Measurements from ENCODE around the gene KDM4B. TPM values are rescaled to one million over a fixed set of nuclear protein-coding genes. Genes with fewer than 3 reads are reported as not detected.

Gene KDM4B
- total and polyA plus RNA-seq, 2 donors from 2014 or later, result 6.6 to 35.7 TPM

- intact Hi-C loops (cut with DNase I), result no loop called here
- Histone ChIP-seq H3K9ac (ENCODE audit: low read length in 3 of 3) (no peak overlapping the region), H3K9me3 (ENCODE audit: control insufficient read depth in 2 of 3, insufficient read depth in 1 of 3, low read length in 3 of 3) (no peaks in the 10 kb centered on the region), H3K27ac (ENCODE audit: low read depth in 2 of 2, low read length in 2 of 2) (no peak overlapping the region), H3K27me3 (ENCODE audit: control insufficient read depth, insufficient read depth, low read length) (no peaks in the 10 kb centered on the region), H3K4me3 (ENCODE audit: low read length in 3 of 3) (no peak overlapping the region), H3K4me1 (ENCODE audit: control insufficient read depth in 2 of 3, insufficient read depth in 2 of 3, low read depth in 1 of 3, low read length in 3 of 3) (peaks cover 0 to 15% (median 10%) of the 10 kb centered on the region in 3 donors), H3K36me3 (ENCODE audit: control insufficient read depth in 2 of 3, insufficient read depth in 3 of 3, low read length in 3 of 3) (peaks cover 0 to 6% (median 0%) of the 10 kb centered on the region in 3 donors)
- DNase-seq (peak in 3 of 5 donors; percentile 78 to 83 (median 81)), FAIRE-seq (no peak)
- TF ChIP-seq, protein P1, sequence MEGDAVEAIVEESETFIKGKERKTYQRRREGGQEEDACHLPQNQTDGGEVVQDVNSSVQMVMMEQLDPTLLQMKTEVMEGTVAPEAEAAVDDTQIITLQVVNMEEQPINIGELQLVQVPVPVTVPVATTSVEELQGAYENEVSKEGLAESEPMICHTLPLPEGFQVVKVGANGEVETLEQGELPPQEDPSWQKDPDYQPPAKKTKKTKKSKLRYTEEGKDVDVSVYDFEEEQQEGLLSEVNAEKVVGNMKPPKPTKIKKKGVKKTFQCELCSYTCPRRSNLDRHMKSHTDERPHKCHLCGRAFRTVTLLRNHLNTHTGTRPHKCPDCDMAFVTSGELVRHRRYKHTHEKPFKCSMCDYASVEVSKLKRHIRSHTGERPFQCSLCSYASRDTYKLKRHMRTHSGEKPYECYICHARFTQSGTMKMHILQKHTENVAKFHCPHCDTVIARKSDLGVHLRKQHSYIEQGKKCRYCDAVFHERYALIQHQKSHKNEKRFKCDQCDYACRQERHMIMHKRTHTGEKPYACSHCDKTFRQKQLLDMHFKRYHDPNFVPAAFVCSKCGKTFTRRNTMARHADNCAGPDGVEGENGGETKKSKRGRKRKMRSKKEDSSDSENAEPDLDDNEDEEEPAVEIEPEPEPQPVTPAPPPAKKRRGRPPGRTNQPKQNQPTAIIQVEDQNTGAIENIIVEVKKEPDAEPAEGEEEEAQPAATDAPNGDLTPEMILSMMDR (IDR thresholded peaks at IDR 0.05; ENCODE audit: borderline replicate concordance, extremely low read depth, insufficient read depth), result no peak
Observed at GRCh38 chr19:5086725-5087439, 118.0 kb downstream of the KDM4B start.

- DNase-seq (no peak), FAIRE-seq (no peak)
- Histone ChIP-seq H3K36me3 (ENCODE audit: control insufficient read depth in 2 of 3, insufficient read depth in 3 of 3, low read length in 3 of 3) (no peaks in the 10 kb centered on the region), H3K4me3 (ENCODE audit: low read length in 3 of 3) (no peak overlapping the region), H3K27me3 (ENCODE audit: control insufficient read depth, insufficient read depth, low read length) (no peaks in the 10 kb centered on the region), H3K27ac (ENCODE audit: low read depth in 2 of 2, low read length in 2 of 2) (no peak overlapping the region), H3K9me3 (ENCODE audit: control insufficient read depth in 2 of 3, insufficient read depth in 1 of 3, low read length in 3 of 3) (no peaks in the 10 kb centered on the region), H3K4me1 (ENCODE audit: control insufficient read depth in 2 of 3, insufficient read depth in 2 of 3, low read depth in 1 of 3, low read length in 3 of 3) (peaks cover 0 to 23% (median 15%) of the 10 kb centered on the region in 3 donors), H3K9ac (ENCODE audit: low read length in 3 of 3) (no peak overlapping the region)
- intact Hi-C loops (cut with DNase I), result no loop called here
- TF ChIP-seq, protein P1 (IDR thresholded peaks at IDR 0.05; ENCODE audit: borderline replicate concordance, extremely low read depth, insufficient read depth), result no peak
Observed at GRCh38 chr19:5089283-5089682, 120.4 kb downstream of the KDM4B start.

DNA sequence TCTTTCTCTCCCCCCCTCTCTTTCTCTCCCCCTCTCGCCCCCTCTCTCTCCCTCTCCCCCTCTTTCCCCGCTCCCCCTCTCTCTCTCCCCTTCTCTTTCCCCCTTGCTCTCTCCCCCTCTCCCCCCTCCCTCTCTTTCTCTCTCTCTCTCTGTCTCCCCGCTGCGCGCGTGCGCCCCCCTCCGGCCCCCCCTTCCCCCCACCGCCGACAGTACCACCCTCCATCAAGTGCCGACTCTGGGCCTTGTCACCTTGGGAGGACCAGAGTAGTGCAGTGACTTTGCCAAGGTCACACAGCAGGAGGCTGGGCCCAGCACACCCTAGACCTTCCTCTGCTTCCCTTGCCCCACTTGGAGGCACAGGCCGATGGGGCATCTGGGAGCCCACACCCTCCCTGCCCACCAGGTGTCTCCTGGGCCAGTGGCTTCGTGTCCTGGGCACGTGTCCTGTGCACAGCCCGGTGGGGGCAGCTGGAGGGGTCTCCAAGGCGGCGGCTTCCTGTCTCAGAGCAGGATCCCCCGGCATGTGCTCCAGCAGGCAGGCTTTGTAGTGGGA is 121.6 kb downstream of the KDM4B start:
- H3K9me3 ChIP-seq (ENCODE audit: control insufficient read depth in 2 of 3, insufficient read depth in 1 of 3, low read length in 3 of 3), result no peaks in the 10 kb centered on the region
- H3K27me3 ChIP-seq (ENCODE audit: control insufficient read depth, insufficient read depth, low read length), result no peaks in the 10 kb centered on the region
- no peak overlapping the region for H3K27ac ChIP-seq (ENCODE audit: low read depth in 2 of 2, low read length in 2 of 2)
- peaks cover 0 to 23% (median 15%) of the 10 kb centered on the region in 3 donors for H3K4me1 ChIP-seq (ENCODE audit: control insufficient read depth in 2 of 3, insufficient read depth in 2 of 3, low read depth in 1 of 3, low read length in 3 of 3)
- no peak for DNase-seq
- no peak overlapping the region for H3K9ac ChIP-seq (ENCODE audit: low read length in 3 of 3)
- no peaks in the 10 kb centered on the region for H3K36me3 ChIP-seq (ENCODE audit: control insufficient read depth in 2 of 3, insufficient read depth in 3 of 3, low read length in 3 of 3)
- intact Hi-C loops (cut with DNase I), result no loop called here
- FAIRE-seq, result no peak
- TF ChIP-seq, protein P1 (IDR thresholded peaks at IDR 0.05; ENCODE audit: borderline replicate concordance, extremely low read depth, insufficient read depth), result no peak
- H3K4me3 ChIP-seq (ENCODE audit: low read length in 3 of 3), result no peak overlapping the region
